HUES6 (cell line): ENCODE results near the gene SRSF4.
"Not testable (repeated sequence)": the region's sequence is repeated elsewhere in the genome, so short reads cannot be mapped to it uniquely, and the experiment has no call there.

Experiments
- H3K27ac ChIP-seq: 2 replicates; pipeline ENCODE4 v1.7.0; 2013; ENCODE audit warnings: low read depth, mild to moderate bottlenecking, low read length, inconsistent platforms
- H3K27me3 ChIP-seq: 2 replicates; pipeline ENCODE4 v1.6.1; 2013; ENCODE audit warnings: low read length; ENCODE audit not compliant: control insufficient read depth, insufficient read depth
- H3K36me3 ChIP-seq: 2 replicates; pipeline ENCODE4 v1.6.1; 2013; ENCODE audit warnings: low read length; ENCODE audit not compliant: control insufficient read depth, insufficient read depth
- H3K4me1 ChIP-seq: 2 replicates; pipeline ENCODE4 v1.6.1; 2013; ENCODE audit warnings: low read length; ENCODE audit not compliant: control insufficient read depth, insufficient read depth
- H3K4me3 ChIP-seq: 2 replicates; pipeline ENCODE4 v1.5.1; 2013; ENCODE audit warnings: low read depth, low read length
- H3K9ac ChIP-seq: one replicate; pipeline ENCODE4 v1.6.1; 2013; ENCODE audit warnings: mild to moderate bottlenecking, low read length
- H3K9me3 ChIP-seq: 2 replicates; pipeline ENCODE4 v1.6.1; 2013; ENCODE audit warnings: low read depth, low read length; ENCODE audit not compliant: control insufficient read depth, insufficient read depth

The SRSF4 gene

GRCh38 chr1:29144178-29144577, 37.5 kb downstream of the SRSF4 start:
- peaks cover 47% of the 10 kb centered on the region for H3K36me3 ChIP-seq
- H3K4me3 ChIP-seq, result no peak overlapping the region
- no peaks in the 10 kb centered on the region for H3K9me3 ChIP-seq
- no peaks in the 10 kb centered on the region for H3K27me3 ChIP-seq
- no peak overlapping the region for H3K9ac ChIP-seq
- H3K4me1 ChIP-seq, result no peaks in the 10 kb centered on the region
- H3K27ac ChIP-seq, result no peak overlapping the region

- no peak overlapping the region for H3K9ac ChIP-seq
- no peak overlapping the region for H3K27ac ChIP-seq
- no peak overlapping the region for H3K4me3 ChIP-seq
- H3K4me1 ChIP-seq, result no peaks in the 10 kb centered on the region
- no peaks in the 10 kb centered on the region for H3K9me3 ChIP-seq
- H3K27me3 ChIP-seq, result no peaks in the 10 kb centered on the region
- peaks cover 32% of the 10 kb centered on the region for H3K36me3 ChIP-seq
These were observed 39.0 kb downstream of the SRSF4 start for GRCh38 chr1:29142714-29143113.

GRCh38 chr1:29136391-29136915, 45.2 kb downstream of the SRSF4 start:
- no peaks in the 10 kb centered on the region for H3K36me3 ChIP-seq
- H3K27ac ChIP-seq, result no peak overlapping the region
- no peak overlapping the region for H3K4me3 ChIP-seq
- no peak overlapping the region for H3K9ac ChIP-seq
- no peaks in the 10 kb centered on the region for H3K9me3 ChIP-seq
- H3K27me3 ChIP-seq, result no peaks in the 10 kb centered on the region
- H3K4me1 ChIP-seq, result peaks cover 15% of the 10 kb centered on the region; the same call in 1 of the 2 replicates

- H3K27ac ChIP-seq, result no peak overlapping the region
These were observed 47.0 kb downstream of the SRSF4 start for GRCh38 chr1:29134695-29135028.

GRCh38 chr1:29133861-29134694, 47.6 kb downstream of the SRSF4 start:
- Histone ChIP-seq H3K27me3 (no peaks in the 10 kb centered on the region), H3K4me1 (peaks cover 15% of the 10 kb centered on the region; the same call in 1 of the 2 replicates), H3K27ac (no peak overlapping the region), H3K9me3 (no peaks in the 10 kb centered on the region), H3K36me3 (no peaks in the 10 kb centered on the region), H3K4me3 (no peak overlapping the region), H3K9ac (no peak overlapping the region)

More at GRCh38 chr1:29134695-29135028, 47.0 kb downstream of the SRSF4 start:
- Histone ChIP-seq H3K9ac (no peak overlapping the region), H3K27me3 (no peaks in the 10 kb centered on the region), H3K9me3 (no peaks in the 10 kb centered on the region), H3K4me3 (no peak overlapping the region), H3K4me1 (peaks cover 15% of the 10 kb centered on the region; the same call in 1 of the 2 replicates), H3K36me3 (no peaks in the 10 kb centered on the region)

- not testable (repeated sequence) for H3K9me3 ChIP-seq, H3K9ac ChIP-seq, H3K27ac ChIP-seq, H3K4me3 ChIP-seq, H3K27me3 ChIP-seq, H3K36me3 ChIP-seq
- H3K4me1 ChIP-seq, result peaks cover 10% of the 10 kb centered on the region; the same call in 1 of the 2 replicates
These were observed 50.6 kb downstream of the SRSF4 start for GRCh38 chr1:29131056-29131455.

- Histone ChIP-seq H3K27ac (no peak overlapping the region), H3K36me3 (no peaks in the 10 kb centered on the region), H3K9me3 (no peaks in the 10 kb centered on the region), H3K4me3 (no peak overlapping the region), H3K27me3 (no peaks in the 10 kb centered on the region), H3K4me1 (peaks cover 20% of the 10 kb centered on the region; the same call in 1 of the 2 replicates), H3K9ac (no peak overlapping the region)
These were observed 51.8 kb downstream of the SRSF4 start for GRCh38 chr1:29129916-29130315.

GRCh38 chr1:29128739-29129138, 53.0 kb downstream of the SRSF4 start:
- H3K9ac ChIP-seq, result no peak overlapping the region
- no peak overlapping the region for H3K27ac ChIP-seq
- no peaks in the 10 kb centered on the region for H3K36me3 ChIP-seq
- no peak overlapping the region for H3K4me3 ChIP-seq
- H3K4me1 ChIP-seq, result peaks cover 12% of the 10 kb centered on the region; the same call in 1 of the 2 replicates
- H3K9me3 ChIP-seq, result no peaks in the 10 kb centered on the region
- no peaks in the 10 kb centered on the region for H3K27me3 ChIP-seq

GRCh38 chr1:29126198-29126597, 55.5 kb downstream of the SRSF4 start:
- Histone ChIP-seq H3K4me1 (peaks cover 11% of the 10 kb centered on the region; the same call in 1 of the 2 replicates), H3K36me3 (no peaks in the 10 kb centered on the region), H3K9ac (no peak overlapping the region), H3K27me3 (peaks cover 12% of the 10 kb centered on the region; the same call in 1 of the 2 replicates), H3K9me3 (no peaks in the 10 kb centered on the region), H3K4me3 (no peak overlapping the region), H3K27ac (no peak overlapping the region)

- Histone ChIP-seq H3K27ac (no peak overlapping the region), H3K36me3 (peaks cover 2% of the 10 kb centered on the region; the same call in 1 of the 2 replicates), H3K27me3 (peaks cover 12% of the 10 kb centered on the region; the same call in 1 of the 2 replicates), H3K4me3 (no peak overlapping the region), H3K9me3 (no peaks in the 10 kb centered on the region), H3K9ac (peak overlapping the region; percentile 82), H3K4me1 (peaks cover 13% of the 10 kb centered on the region; the same call in 1 of the 2 replicates)
These were observed 55.9 kb downstream of the SRSF4 start for GRCh38 chr1:29125788-29126187.

GRCh38 chr1:29125237-29125641, 56.5 kb downstream of the SRSF4 start:
- Histone ChIP-seq H3K4me3 (peak overlapping the region; percentile 97), H3K4me1 (peaks cover 17% of the 10 kb centered on the region; the same call in 1 of the 2 replicates), H3K27ac (peak overlapping the region; percentile 98; the same call in 1 of the 2 replicates), H3K9me3 (no peaks in the 10 kb centered on the region), H3K9ac (peak overlapping the region; percentile 82), H3K36me3 (peaks cover 7% of the 10 kb centered on the region; the same call in 1 of the 2 replicates), H3K27me3 (peaks cover 12% of the 10 kb centered on the region; the same call in 1 of the 2 replicates)
